Endothelial cell of umbilical vein (primary cell): Measurements from ENCODE around the gene PROCA1.

ENCODE experiments used
- CTCF ChIP-seq, 2 donors: IDR thresholded peaks; 1 replicate in 1 of 2; 2 replicates in 1 of 2; pipeline ENCODE4 v1.5.1; 2011; ENCODE audit warnings: low read length in 2 of 2, mild to moderate bottlenecking in 2 of 2, moderate library complexity in 2 of 2, control low read depth in 1 of 2, inconsistent platforms in 1 of 2, low read depth in 1 of 2; ENCODE audit not compliant: insufficient read depth in 1 of 2; ENCODE audit errors: extremely low read depth in 1 of 2
- EZH2 ChIP-seq: IDR thresholded peaks from 2 replicates; pipeline ENCODE4 v1.6.1; 2012; ENCODE audit warnings: borderline replicate concordance, low read depth, mild to moderate bottlenecking, moderate library complexity, low read length, inconsistent platforms; ENCODE audit not compliant: severe bottlenecking
- MAX ChIP-seq: IDR thresholded peaks from 2 replicates; pipeline ENCODE4 v1.6.1; 2011; ENCODE audit not compliant: insufficient read depth, insufficient read length
- MYC ChIP-seq: IDR thresholded peaks from one replicate; pipeline ENCODE4 v1.6.1; 2011; ENCODE audit warnings: mild to moderate bottlenecking, low read depth, low read length
- POLR2A ChIP-seq: IDR thresholded peaks from 2 replicates; pipeline ENCODE4 v1.6.1; 2012; ENCODE audit warnings: low read depth, mild to moderate bottlenecking, control low read depth, low read length
- POLR2AphosphoS5 ChIP-seq: IDR thresholded peaks from 2 replicates; pipeline ENCODE4 v1.6.1; 2012; ENCODE audit warnings: low read depth, mild to moderate bottlenecking, control low read depth, low read length, moderate library complexity; ENCODE audit not compliant: insufficient read depth

- TF ChIP-seq MYC (no peak), CTCF (IDR thresholded peaks at IDR 0.05; ENCODE audit: extremely low read depth in 1 of 2, insufficient read depth in 1 of 2, low read depth in 1 of 2, low read length in 2 of 2) (no peak), POLR2A (no peak), MAX (no peak), EZH2 (no peak), POLR2AphosphoS5 (no peak)
These were observed 45.7 kb downstream of the PROCA1 start for GRCh38 chr17:28665994-28666393.
